Fibroblast of lung (primary cell): ENCODE data around the gene SIT1. TPM values are rescaled to one million over a fixed set of nuclear protein-coding genes. Genes with fewer than 3 reads are reported as not detected.

Experiments
- DNase-seq, 2 donors: peaks; one replicate each; pipeline versions ENCODE4 v3.0.0 to v3.0.0-alpha.2; 2010; ENCODE audit warnings: low read depth in 2 of 2
- H2AFZ ChIP-seq: 2 replicates; pipeline ENCODE4 v1.5.1; 2012; ENCODE audit warnings: low read length, control low read depth, inconsistent platforms
- H3K27ac ChIP-seq: 2 replicates; pipeline ENCODE4 v1.5.1; 2011; ENCODE audit warnings: low read length, control low read depth; ENCODE audit not compliant: insufficient read depth
- H3K27me3 ChIP-seq: 2 replicates; pipeline ENCODE4 v1.5.1; 2011; ENCODE audit warnings: mild to moderate bottlenecking, low read length; ENCODE audit not compliant: control insufficient read depth, insufficient read depth
- H3K36me3 ChIP-seq: 2 replicates; pipeline ENCODE4 v1.5.1; 2011; ENCODE audit warnings: low read length; ENCODE audit not compliant: control insufficient read depth, insufficient read depth
- H3K4me1 ChIP-seq: 2 replicates; pipeline ENCODE4 v1.5.1; 2011; ENCODE audit warnings: low read length; ENCODE audit not compliant: control insufficient read depth, insufficient read depth; ENCODE audit errors: extremely low read depth
- H3K4me2 ChIP-seq: 2 replicates; pipeline ENCODE4 v1.5.1; 2011; ENCODE audit warnings: low read length, control low read depth; ENCODE audit not compliant: insufficient read depth; ENCODE audit errors: extremely low read depth
- H3K4me3 ChIP-seq, 4 experiments: fragments of 200-600 bp in 1 of 4; sonication (generic) in 1 of 4; replicated peaks in 1 of 4; 2 replicates each; pipeline ENCODE4 v1.5.1; 2011 to 2016; ENCODE audit warnings: low read length in 4 of 4, low read depth in 3 of 4, mild to moderate bottlenecking in 3 of 4, control low read depth in 2 of 4, inconsistent platforms in 1 of 4, mixed read lengths in 1 of 4; ENCODE audit not compliant: insufficient read depth in 1 of 4; ENCODE audit errors: control extremely low read depth in 1 of 4
- H3K79me2 ChIP-seq: 2 replicates; pipeline ENCODE4 v1.5.1; 2012; ENCODE audit warnings: mild to moderate bottlenecking, low read length, inconsistent platforms; ENCODE audit not compliant: control insufficient read depth, insufficient read depth
- H3K9ac ChIP-seq: 2 replicates; pipeline ENCODE4 v1.5.1; 2011; ENCODE audit warnings: mild to moderate bottlenecking, low read length, control low read depth; ENCODE audit not compliant: insufficient read depth
- H3K9me3 ChIP-seq: 2 replicates; pipeline ENCODE4 v1.5.1; 2012; ENCODE audit warnings: low read depth, low read length; ENCODE audit not compliant: control insufficient read depth, insufficient read depth
- H4K20me1 ChIP-seq: 2 replicates; pipeline ENCODE4 v1.5.1; 2011; ENCODE audit warnings: low read length; ENCODE audit not compliant: control insufficient read depth, insufficient read depth; ENCODE audit errors: extremely low read depth
- CTCF ChIP-seq, 2 donors: IDR thresholded peaks in 1 of 2; conservative IDR thresholded peaks in 1 of 2; 1 replicate in 1 of 2; 2 replicates in 1 of 2; pipeline ENCODE4 v1.5.1; 2011 to 2012; ENCODE audit warnings: low read length in 2 of 2, control low read depth in 1 of 2, inconsistent platforms in 1 of 2, low read depth in 1 of 2, mild to moderate bottlenecking in 1 of 2
- EZH2 ChIP-seq: IDR thresholded peaks from 2 replicates; pipeline ENCODE4 v1.5.1; 2012; ENCODE audit warnings: low read length, control low read depth, mild to moderate bottlenecking; ENCODE audit errors: missing control alignments
- polyA plus RNA-seq, 2 donors: library from polyadenylated mRNA; depleted of rRNA in 1 of 2; stranded (reverse) in 1 of 2; unstranded in 1 of 2; fragments of >200 nt; gene quantifications; 2 replicates each; pipeline ENCODE4 v1.2.1, GENCODE V29; 2011 to 2012; ENCODE audit warnings: missing spikeins in 1 of 2
- total RNA-seq: library from RNA; depleted of rRNA; stranded (reverse); fragments of >200 nt; gene quantifications from 2 replicates; pipeline ENCODE4 v1.2.1, GENCODE V29; 2014

SIT1 gene
- total and polyA plus RNA-seq, 2 donors (not counting 1 experiment from before 2014, with no cell fraction given), result 0.17 TPM; not detected in 1

GRCh38 chr9:35652829-35653209, 2.1 kb upstream of the SIT1 start:
- Histone ChIP-seq H3K79me2 (no peaks in the 10 kb centered on the region), H4K20me1 (no peaks in the 10 kb centered on the region), H3K9me3 (no peaks in the 10 kb centered on the region), H3K27me3 (no peaks in the 10 kb centered on the region), H3K9ac (no peak overlapping the region), H2AFZ (no peak overlapping the region), H3K4me1 (peaks cover 4% of the 10 kb centered on the region), H3K36me3 (no peaks in the 10 kb centered on the region), H3K4me3 (no peak overlapping the region), H3K4me2 (no peak overlapping the region), H3K27ac (no peak overlapping the region)
- TF ChIP-seq CTCF (conservative IDR thresholded peaks at IDR 0.05 in 1 of 2, IDR thresholded peaks at IDR 0.05 in 1 of 2; ENCODE audit: low read depth in 1 of 2, low read length in 2 of 2) (no peak), EZH2 (no peak)
- DNase-seq, result no peak

GRCh38 chr9:35651956-35652828, 1.5 kb upstream of the SIT1 start:
- Histone ChIP-seq H3K27me3 (no peaks in the 10 kb centered on the region), H3K4me3 (no peak overlapping the region), H3K9me3 (no peaks in the 10 kb centered on the region), H3K36me3 (no peaks in the 10 kb centered on the region), H3K9ac (no peak overlapping the region), H3K4me2 (no peak overlapping the region), H3K27ac (no peak overlapping the region), H3K79me2 (no peaks in the 10 kb centered on the region), H2AFZ (no peak overlapping the region), H3K4me1 (peaks cover 4% of the 10 kb centered on the region), H4K20me1 (no peaks in the 10 kb centered on the region)
- DNase-seq, result peak in 1 of 2 donors; percentile 83
- TF ChIP-seq EZH2 (no peak), CTCF (conservative IDR thresholded peaks at IDR 0.05 in 1 of 2, IDR thresholded peaks at IDR 0.05 in 1 of 2; ENCODE audit: low read depth in 1 of 2, low read length in 2 of 2) (no peak)

GRCh38 chr9:35649431-35650340, 1.0 kb downstream of the SIT1 start:
- H3K9me3 ChIP-seq, result no peaks in the 10 kb centered on the region
- H3K27me3 ChIP-seq, result no peaks in the 10 kb centered on the region
- no peak overlapping the region for H3K9ac ChIP-seq
- H3K4me1 ChIP-seq, result peaks cover 5% of the 10 kb centered on the region
- H2AFZ ChIP-seq, result peak overlapping the region; percentile 12
- no peak overlapping the region for H3K27ac ChIP-seq
- no peaks in the 10 kb centered on the region for H3K36me3 ChIP-seq
- H4K20me1 ChIP-seq, result no peaks in the 10 kb centered on the region
- H3K79me2 ChIP-seq, result no peaks in the 10 kb centered on the region
- TF ChIP-seq EZH2, result no peak
- TF ChIP-seq CTCF (conservative IDR thresholded peaks at IDR 0.05 in 1 of 2, IDR thresholded peaks at IDR 0.05 in 1 of 2; ENCODE audit: low read depth in 1 of 2, low read length in 2 of 2), result no peak
- H3K4me2 ChIP-seq, result no peak overlapping the region
- no peak for DNase-seq
- no peak overlapping the region for H3K4me3 ChIP-seq
